NCI-H345 (cell line): Measurements from ENCODE around the gene MKNK2.
A peak's percentile ranks its signal among the peaks of the same experiment; 100 is the strongest.
"Not testable (repeated sequence)": the region's sequence is repeated elsewhere in the genome, so short reads cannot be mapped to it uniquely, and the experiment has no call there.

Experiments used
- DNase-seq: peaks from one replicate; lab custom pipeline; 2025; lab: John Stamatoyannopoulos, UW

Gene MKNK2

DNA sequence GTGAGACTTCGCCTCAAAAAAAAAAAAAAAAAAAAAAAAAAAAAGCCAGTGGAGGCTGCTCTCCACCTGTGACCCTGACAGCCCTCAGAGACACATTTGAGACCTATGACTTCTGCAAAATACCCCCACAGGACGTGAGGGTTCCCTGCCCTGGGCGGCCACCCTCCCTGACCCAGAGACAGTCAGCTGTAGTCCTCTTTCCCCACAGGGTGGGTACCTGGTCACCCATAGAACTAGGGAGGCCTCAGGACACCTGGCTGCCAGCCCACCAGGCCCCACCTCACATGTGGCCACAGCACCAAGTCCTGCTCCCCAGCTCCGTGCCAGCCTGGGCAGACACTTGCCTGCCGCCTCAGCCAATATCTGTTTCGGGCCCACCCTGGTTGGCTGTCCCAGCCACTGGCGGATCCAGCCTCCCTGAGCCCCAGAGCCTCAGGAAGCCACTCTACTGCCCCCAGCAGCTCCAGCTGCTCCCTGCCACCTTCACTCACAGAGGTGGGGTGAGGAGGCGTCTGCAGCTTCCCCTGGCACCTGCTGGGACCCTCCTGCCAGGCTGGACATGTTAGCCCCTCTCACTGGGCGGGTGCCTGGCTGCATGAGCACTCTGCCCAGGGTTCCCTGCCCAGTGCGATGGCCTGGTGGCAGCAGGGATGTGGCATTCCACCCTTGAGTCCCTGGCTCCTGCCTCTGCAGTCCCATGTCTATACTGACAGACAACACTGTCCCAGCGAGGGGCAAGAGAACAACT, 6.9 kb downstream of the MKNK2 start:
- no peak for DNase-seq

DNA sequence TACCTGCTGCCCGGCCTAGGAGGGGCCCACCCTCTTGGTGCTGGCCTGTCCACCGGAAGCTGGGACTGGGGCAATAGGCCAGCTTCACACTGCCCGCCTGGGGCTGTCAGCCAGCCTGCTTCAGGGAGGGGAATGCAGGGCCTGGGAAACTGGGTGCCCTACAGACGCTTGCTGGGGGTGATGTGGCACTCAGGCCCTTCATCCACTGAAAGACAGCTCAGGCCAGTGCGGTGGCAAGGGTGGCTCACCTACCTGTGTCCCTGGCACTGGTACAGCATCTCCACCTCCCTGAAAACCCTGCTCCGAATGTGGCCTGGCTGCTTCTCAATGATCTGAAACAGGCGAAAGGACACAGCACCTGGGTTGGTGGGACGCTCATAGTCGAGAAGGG, 7.8 kb downstream of the MKNK2 start:
- no peak for DNase-seq

- no peak for DNase-seq
These were observed 8.4 kb downstream of the MKNK2 start for GRCh38 chr19:2042485-2043250.

- peak; percentile 97 for DNase-seq
These were observed 9.2 kb downstream of the MKNK2 start for GRCh38 chr19:2041683-2042484.

- no peak for DNase-seq
These were observed 9.7 kb downstream of the MKNK2 start for GRCh38 chr19:2041433-2041682.

- DNase-seq: no peak
These were observed 10.2 kb downstream of the MKNK2 start for GRCh38 chr19:2040647-2041432.

GRCh38 chr19:2039959-2040646, 10.9 kb downstream of the MKNK2 start:
- no peak for DNase-seq

DNA sequence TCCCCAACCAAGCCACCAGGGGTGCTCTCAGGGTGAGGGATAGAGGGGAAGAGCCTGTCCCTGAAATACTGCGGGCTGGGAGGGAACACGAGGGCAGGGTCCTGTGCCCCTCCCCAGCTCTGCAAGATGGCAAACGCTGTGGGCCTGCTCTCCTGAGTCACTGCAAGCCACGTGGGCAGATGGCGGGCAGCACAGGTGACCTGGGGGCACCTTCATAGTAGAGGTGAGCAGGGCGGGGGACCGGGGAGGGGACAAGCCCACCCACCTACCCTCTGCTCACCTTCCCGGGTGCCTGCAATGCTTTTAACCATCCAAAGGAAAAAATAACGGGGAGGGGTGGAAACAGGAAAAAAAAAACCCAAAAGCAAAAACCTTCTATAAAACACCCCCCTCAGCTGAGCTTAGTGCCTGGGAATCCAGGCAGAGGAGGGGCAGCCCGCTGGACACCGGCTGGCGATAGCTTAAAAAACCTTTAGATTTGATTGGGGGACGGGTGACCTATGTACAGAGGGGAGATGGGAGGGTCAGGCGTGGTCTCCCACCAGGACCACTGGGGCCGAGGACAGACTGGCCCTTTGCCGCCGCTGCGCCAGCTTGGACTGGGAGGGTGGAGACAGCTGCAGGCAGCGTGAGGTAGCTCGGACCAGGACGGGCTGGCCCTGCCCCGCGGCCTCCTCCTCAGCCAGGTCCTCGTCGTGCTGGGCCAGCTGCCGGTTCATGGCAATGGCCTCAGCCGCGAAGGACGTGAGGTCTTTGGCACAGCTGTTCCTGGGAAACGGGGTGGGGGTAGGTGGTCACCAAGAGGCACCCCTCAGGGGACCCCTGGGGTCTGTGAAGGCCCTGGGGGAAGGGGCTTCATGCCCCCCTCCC, 11.7 kb downstream of the MKNK2 start:
- DNase-seq: no peak

GRCh38 chr19:2038284-2039088, 12.6 kb downstream of the MKNK2 start:
- no peak for DNase-seq

DNA sequence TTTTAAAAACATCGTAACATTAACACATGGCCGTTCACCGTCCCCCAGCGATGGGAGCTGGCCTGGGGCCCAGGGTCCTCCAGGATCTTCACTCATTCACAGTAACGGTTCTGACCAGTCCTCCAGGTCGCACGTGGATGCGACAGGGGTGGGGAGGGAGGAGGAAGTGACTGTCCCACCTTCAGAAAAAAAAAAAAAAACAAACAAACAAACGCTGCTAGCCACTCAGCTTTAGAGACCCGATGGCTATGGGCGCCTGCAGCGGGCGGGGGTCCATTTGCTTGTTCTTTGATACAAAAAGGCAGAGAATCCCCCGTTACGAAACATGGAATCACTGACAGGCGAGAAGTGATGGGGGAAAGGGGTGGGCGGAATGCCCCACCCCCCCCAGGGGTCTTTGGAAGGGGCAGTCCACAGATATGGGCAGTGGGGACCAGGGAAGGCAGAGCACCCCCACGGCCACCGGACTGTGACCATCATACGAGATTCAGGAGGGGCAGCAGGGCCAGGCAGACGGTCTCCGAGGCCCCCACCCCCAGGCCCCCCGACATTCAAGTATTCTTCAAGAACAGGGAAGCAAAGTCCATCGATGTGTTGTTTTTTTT, 13.3 kb downstream of the MKNK2 start:
- no peak for DNase-seq

DNA sequence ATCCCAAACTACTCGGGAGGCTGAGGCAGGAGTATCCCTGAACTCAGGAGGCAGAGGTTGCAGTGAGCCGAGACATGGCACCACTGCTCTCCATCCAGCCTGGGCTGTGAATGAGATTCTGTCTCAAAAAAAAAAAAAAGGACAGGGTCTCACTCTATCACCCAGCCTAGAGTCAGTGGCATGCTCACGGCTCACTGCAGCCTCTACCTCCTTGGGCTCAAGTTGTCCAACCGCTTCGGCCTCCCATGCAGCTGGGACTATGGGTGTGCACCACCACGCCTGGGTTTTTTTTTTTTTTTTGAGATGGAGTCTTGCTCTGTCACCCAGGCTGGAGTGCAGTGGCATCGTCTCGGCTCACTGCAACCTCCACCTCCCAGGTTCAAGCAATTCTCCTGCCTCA, 14.6 kb downstream of the MKNK2 start:
- no peak for DNase-seq

GRCh38 chr19:2035590-2035991, 15.5 kb downstream of the MKNK2 start:
- no peak for DNase-seq

DNA sequence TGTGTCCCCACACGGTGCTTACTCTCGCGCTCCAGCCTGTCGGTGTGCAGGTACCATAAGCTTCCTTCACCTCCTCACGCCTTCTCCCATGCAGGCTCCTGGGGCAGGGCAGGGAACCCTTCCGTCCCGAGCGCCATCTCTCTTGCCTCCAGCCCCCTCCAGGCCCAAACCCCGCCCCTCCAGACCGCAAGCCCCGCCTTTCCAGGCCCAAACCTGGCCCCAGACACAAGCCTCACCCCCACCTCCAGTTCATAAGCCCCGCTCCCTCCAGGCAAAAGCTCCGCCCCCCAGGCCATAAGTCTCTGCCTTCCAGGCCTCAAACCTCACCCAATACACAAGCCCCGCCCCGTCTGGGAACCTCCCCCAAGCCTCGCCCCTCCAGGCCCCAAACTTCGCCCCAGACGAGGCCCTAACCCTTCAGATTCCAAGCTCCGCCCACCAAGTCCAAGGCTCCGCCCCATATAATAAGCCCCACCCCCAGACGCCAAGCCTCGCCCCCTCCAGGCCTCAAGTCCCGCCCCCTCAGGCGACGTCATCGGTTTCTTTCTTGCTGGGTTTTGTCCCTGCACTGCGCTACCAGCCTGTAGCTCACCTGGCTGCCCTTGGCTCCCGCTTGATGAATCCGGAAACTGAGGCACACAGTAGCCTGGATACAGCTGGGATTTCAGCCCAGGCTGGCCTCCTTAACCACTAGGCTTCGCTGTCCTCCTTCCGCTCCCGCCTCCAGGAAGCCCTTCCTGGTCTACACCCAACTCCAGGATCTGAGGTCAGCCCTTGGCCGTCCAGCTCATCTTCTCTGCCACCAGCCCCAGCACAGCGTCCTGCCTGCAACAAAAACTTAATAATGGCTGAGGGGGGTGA, 16.1 kb downstream of the MKNK2 start:
- DNase-seq: no peak

GRCh38 chr19:2034253-2034652, 16.8 kb downstream of the MKNK2 start:
- DNase-seq: not testable (repeated sequence)

GRCh38 chr19:2033825-2034159, 17.3 kb downstream of the MKNK2 start:
- DNase-seq: no peak

DNA sequence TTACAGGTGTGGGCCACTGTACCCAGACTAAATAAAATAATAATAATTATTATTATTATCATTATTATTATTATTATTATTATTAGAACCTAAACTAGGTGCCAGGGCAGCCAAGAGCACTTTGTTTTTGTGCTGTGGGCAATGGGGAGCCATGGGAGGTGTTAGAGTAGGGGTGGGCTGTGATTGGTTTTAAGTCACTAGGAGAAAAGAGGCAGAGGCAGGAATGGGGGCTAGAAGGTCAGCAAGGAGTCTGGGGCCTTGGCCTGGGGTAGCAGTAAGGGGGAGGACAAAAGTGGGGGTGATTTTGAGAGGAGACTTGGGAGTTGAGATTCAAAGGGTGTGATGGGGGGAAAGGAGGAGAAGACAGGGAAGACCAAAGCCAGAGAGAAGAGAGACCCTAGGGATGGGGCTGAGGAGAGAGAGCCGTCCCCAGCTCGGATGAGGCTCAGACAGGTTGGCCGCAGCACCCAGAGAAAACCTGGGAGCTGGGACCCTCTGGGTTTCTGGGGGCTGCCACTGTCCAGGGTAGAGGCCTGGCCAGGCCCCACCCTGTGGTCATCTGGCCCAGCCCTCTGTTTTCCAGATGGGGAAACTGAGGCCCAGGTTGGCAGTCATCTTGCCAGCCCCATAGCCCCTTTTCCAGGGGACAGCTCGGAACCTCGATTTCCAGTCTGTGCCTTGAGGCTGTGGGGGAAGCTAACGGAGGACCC, 17.8 kb downstream of the MKNK2 start:
- DNase-seq: no peak

- DNase-seq: peak; percentile 64
These were observed 18.6 kb downstream of the MKNK2 start for GRCh38 chr19:2032296-2032941.
